NOMO-1 treated with dmso at 0.1 percent for 144 hours (cell line): ENCODE data around the gene PPP4R4.
"Not testable (repeated sequence)": the region's sequence is repeated elsewhere in the genome, so short reads cannot be mapped to it uniquely, and the experiment has no call there.

ENCODE experiments used
- DNase-seq: peaks from one replicate; lab custom pipeline; 2025; ENCODE audit not compliant: unreplicated experiment; lab: John Stamatoyannopoulos, UW

The PPP4R4 gene

DNA sequence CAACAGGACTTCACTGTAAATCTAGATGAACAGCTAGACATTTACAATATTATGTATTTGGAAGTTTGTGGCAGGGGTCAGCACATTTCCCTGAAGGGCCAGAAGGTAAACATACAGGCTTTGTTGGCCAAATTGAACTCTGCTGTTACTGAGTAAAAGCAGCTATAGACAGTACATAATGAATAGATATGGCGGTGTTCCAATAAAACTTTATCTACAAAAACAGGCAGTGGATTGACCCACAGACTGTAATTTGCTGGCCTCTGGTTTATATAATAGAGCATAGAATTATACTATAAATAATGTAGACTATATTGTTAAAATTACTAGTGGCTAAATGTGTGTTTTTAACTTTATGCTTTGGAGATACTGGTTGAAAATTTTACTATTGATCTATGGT, 93.2 kb downstream of the PPP4R4 start:
- no peak for DNase-seq

DNA sequence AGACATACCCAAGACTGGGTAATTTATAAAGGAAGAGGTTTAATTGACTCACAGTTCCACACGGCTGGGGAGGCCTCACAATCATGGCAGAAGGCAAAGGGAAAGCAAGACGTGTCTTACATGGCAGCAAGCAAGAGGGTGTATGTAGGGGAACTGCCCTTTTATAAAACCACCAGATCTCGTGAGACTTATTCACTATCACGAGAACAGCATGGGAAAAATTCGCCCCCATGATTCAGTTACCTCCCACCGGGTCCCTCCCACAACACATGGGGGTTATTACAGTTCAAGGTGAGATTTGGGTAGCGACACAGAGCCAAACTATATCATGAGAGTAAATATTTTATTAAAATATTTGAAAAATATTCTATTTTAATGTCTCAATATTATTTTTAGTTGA, 94.5 kb downstream of the PPP4R4 start:
- DNase-seq: not testable (repeated sequence)

DNA sequence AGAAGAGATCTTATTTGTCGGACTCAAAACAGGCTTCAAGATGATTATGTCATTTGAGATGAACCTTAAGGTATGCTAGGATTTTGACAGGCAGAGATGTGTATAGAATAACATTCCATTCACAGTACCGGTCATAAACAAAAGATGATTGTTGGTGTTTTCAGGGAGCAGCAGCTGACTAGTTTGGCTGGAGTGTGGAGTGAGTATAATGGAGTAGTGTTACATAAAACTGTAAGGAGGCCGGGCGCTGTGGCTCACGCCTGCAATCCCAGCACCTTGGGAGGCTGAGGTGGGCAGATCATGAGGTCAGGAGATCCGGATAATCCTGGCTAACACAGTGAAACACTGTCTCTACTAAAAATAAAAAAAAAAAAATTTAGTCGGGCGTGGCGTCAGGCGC, 95.0 kb downstream of the PPP4R4 start:
- no peak for DNase-seq

GRCh38 chr14:94276898-94277561, 102.9 kb downstream of the PPP4R4 start:
- DNase-seq: not testable (repeated sequence)

GRCh38 chr14:94278731-94279130, 104.6 kb downstream of the PPP4R4 start:
- no peak for DNase-seq

DNA sequence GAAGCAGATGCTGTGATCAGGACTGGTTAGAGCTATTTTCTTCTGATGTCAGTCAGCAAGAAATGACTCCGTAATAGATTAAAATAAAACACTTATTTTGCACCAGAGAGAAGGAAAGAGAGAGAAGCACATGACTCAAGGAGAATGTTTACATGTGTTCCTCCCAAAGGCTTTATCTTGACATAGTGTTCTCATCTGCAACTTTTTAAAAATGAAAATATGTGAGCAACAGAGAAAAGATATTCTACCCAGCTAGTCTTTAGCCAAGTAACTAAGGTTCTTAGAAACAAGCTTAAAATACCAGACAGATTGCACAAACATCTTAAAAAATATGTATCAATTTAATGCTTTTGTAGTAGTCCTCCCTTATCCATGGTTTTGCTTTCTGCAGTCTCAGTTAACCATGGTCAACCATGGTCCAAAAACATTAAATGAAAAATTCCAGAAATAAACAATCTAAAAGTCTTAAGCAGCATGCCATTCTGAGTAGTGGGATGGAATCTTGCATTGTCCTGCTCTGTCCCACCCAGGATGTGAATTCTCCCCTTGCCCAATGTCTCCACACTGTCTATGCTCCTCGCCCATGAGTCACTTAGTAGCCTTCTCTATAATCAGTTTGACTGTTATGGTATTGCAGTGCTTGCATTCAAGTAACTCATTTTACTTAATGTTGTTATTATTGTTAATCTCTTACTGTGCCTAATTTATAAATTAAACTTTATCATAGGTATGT, 109.0 kb downstream of the PPP4R4 start:
- no peak for DNase-seq

GRCh38 chr14:94284221-94284620, 110.1 kb downstream of the PPP4R4 start:
- no peak for DNase-seq

- DNase-seq: no peak
Observed at GRCh38 chr14:94285158-94285557, 111.0 kb downstream of the PPP4R4 start.

DNA sequence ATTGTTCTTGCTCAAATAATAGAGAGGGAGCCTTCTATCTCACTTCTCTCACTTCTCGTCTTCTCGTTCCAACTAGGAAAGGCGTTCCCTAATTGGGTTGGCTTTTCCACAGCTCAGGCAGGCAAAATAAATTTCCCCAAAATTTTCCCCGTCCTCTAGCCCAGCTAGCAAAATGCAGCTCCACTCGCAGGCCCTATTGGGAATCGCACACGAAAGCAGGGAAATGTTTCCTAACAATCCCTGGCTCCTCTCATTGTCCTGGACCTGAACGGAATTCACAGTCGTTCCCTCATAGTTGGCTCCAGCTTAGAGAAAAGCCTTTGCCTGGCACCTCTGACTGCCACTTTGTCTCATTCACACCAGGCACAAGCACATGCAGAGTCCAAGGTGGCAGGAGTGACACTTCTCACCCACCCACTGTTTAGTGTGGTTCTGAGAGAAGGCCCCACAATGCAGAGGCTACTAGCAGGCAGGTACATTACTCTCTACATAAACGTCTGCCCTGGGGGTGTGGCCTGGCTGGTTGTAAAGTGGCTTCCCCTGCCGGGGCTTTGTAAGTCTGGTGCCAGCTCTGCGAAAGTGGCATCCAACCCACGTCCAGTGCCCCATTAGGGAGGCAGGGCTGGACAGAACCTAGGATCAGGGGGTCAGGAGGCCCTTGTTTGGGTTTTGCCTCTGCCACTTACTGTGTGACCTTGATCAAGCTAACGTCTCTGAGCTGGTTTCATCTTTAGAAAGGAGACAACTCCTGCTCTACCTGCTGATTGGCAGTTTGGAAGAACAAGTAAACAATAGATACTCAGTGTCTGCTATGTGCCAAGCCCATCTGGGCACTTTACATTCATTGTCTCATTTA, 114.7 kb downstream of the PPP4R4 start:
- no peak for DNase-seq

- DNase-seq: no peak
Observed at GRCh38 chr14:94290197-94290596, 116.1 kb downstream of the PPP4R4 start.

DNA sequence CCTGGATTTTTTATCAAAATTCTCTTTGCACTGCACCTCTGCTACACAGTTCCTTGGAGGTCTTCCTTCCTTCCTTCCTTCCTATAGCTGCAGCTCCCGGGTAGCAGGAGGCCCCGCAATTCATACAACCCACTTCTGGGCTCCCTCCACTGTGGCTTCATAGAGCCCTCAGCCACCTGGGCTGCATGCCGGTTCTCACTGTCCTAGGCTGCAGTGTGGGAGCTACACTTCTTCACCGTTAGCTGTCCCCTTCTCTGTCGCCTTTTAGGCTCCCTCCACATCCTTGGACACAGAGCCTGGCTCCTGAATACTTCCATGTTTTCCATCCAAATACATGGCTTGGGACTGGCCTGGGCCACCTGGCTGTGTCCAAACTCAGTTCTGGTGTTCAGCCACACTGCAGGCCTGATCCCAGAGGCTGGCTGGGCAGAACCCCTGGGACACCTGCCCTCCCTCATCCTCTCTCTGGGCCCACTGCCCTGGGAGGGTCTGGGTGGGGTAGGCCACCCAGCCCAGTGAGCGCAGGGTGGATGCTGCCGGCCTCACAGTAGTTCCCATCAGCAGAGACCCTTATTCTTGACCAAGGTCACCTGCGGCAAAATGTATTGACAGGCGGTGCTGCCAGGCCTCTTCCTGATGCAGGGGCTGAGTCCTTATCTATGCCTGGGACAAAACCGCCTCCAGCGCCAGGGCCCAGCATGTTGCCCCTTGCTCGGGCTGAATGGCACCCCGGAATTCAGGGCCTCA, 117.2 kb downstream of the PPP4R4 start:
- no peak for DNase-seq

DNA sequence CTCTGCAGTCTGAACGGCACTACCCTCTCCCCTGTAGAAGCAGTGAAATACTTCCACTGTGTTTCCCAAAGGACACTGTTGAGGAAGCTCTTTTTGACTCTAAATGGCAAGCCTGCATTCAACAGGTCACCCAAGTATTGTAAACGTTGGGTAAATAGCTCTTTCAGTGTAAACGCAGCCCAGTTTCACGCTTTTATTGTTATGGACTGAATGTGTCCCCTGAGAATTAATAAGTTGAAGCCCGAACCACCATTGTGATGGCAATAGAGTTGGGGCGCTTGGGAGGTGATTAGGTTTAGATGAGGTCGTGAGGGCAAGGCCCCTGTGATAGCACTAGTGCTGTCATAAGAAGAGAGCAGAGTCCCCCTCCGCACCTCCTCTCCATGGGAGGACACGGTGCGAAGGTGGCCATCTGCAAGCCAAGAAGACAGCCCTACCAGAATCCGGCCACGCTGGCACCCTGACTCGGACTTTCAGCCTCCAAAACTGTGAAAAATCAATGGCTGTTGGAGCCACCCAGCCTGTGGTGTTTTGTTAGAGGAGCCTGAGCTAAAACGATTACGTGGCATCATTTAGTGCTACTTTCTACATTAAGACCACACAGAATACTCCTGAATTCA, 117.9 kb downstream of the PPP4R4 start:
- no peak for DNase-seq

- no peak for DNase-seq
Observed at GRCh38 chr14:94292526-94292871, 118.4 kb downstream of the PPP4R4 start.

- DNase-seq: no peak
Observed at GRCh38 chr14:94292872-94293577, 118.9 kb downstream of the PPP4R4 start, which contains the start of gene SERPINA10. TSS of gene SERPINA10 (minus strand) at chr14:94293268. CDS start at chr14:94290593, 2,675 bp downstream.

DNA sequence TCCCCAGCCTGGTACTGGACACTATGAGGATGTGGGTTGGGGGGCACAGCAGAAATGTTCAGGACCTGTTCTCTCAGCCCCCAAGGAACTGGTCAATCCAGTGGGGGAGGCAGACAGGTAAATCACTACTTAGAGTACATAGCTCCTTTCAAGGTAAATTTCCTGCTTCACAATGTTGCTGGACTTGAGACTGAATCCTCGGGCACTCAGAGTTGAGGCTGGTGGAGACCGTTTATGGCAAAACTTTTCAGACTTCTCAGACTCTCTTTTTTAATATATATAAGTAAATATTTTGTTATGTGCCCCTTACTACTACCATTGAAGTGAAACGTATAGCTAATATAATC, 119.4 kb downstream of the PPP4R4 start:
- no peak for DNase-seq

DNA sequence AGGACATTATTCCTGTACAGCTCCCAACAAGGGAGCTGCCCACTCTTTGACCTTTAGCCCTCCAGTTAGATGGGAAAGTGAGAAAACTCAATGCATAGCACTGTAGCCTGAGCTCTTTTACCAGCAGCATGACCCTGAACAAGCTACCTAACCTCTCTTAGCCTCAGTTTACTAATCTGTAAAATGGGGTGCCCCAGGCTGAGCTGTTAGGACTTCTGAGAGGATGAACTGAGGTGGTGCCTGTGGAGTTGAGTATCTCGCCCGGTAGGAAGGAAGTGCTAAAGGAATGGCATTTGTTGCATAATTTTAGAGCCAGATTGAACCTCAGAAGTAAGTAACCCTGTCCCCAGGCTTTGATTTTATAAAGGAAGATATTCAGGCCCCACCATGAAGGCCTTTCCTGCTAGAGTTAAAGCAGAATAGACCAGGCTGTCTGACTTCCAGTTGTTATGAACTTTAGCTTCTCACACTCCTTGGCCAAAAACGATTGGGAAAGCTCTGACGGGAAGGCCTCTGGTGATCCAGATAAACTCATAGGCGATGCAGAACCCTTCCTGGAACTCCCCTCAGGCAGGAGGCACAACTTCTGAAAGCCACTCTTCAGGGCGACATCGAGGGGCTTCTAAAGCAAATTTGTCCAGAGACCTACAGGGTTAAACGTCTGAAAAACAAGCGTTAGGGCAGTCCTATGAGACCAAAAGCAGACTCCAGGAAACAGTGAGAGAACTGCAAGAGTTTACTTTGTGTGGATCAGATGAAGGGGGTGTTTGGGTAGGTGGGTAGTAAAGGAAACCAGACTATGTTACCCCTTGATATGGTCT, 121.4 kb downstream of the PPP4R4 start:
- DNase-seq: no peak

GRCh38 chr14:94296181-94296545, 122.0 kb downstream of the PPP4R4 start:
- not testable (repeated sequence) for DNase-seq

DNA sequence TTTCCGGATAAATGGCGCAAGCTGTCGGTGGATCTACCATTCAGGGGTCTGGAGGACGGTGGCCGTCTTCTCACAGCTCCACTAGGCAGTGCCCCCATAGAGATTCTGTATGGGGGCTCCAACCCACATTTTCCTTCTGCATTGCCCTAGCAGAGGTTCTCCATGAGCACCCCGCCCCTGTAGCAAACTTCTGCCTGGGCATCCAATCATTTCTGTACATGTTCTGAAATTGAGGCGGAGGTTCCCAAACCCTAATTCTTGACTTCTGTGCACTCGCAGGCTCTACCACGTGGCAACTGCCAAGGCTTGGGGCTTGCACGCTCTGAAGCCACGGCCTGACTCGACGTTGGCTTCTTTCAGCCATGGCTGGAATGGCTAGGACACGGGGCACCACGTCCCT, 124.0 kb downstream of the PPP4R4 start:
- DNase-seq: no peak

DNA sequence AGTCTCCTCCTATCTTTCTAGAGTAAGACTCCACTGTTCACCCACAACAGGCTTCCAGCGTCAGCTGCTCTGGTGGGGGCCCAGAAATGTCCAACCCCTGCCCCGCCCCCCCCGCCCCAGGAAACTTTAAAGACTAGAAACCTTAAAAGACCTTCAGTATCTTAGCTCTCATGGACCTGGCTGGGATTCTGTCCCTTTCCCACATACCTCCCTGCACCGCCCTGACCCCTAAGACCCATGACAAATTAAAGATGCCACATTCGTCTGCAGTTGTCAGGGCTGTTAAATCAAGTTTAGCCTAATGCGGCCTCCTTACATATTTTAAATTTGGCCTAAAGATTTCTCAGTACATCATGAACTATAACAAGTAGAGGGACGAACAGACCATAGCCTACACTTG, 129.0 kb downstream of the PPP4R4 start:
- DNase-seq: no peak
